Bronchial epithelial cell (primary cell): Measurements from ENCODE around the gene GAB3. TPM values are rescaled to one million over a fixed set of nuclear protein-coding genes. Genes with fewer than 3 reads are reported as not detected.

Experiments
- DNase-seq: peaks from one replicate; pipeline ENCODE4 v3.0.0-alpha.2; 2010; ENCODE audit warnings: low read depth
- FAIRE-seq: peaks from 2 replicates; lab custom pipeline; 2011; peaks lifted over from hg19 to GRCh38; lab: Jason Lieb, UNC
- H3K27me3 ChIP-seq: 2 replicates; pipeline ENCODE4 v1.5.1; 2011; ENCODE audit warnings: low read length; ENCODE audit not compliant: control insufficient read depth, insufficient read depth
- H3K36me3 ChIP-seq: 2 replicates; pipeline ENCODE4 v1.5.1; 2011; ENCODE audit warnings: low read length; ENCODE audit not compliant: control insufficient read depth, insufficient read depth
- H3K4me3 ChIP-seq: 2 replicates; pipeline ENCODE4 v1.5.1; 2011; ENCODE audit warnings: mild to moderate bottlenecking, low read depth, low read length, control low read depth
- CTCF ChIP-seq: IDR thresholded peaks from 2 replicates; pipeline ENCODE4 v1.5.1; 2011; ENCODE audit warnings: mild to moderate bottlenecking, moderate library complexity, low read length, control low read depth, inconsistent platforms; ENCODE audit not compliant: insufficient read depth, severe bottlenecking
- total RNA-seq: library from RNA; depleted of rRNA; stranded (reverse); fragments of >200 nt; gene quantifications from 2 replicates; pipeline ENCODE4 v1.2.1, GENCODE V29; 2014

Gene GAB3
- total RNA-seq, 1 donor from 2014 or later, result under 0.01 TPM

- FAIRE-seq, result no peak
- no peak for TF ChIP-seq CTCF
Measured at GRCh38 chrX:154758696-154759095, 7.8 kb upstream of the GAB3 start.

GRCh38 chrX:154751669-154752271, 893 bp upstream of the GAB3 start:
- DNase-seq (no peak), FAIRE-seq (peak; percentile 18)
- no peak overlapping the region for H3K4me3 ChIP-seq
- no peak for TF ChIP-seq CTCF
- peaks cover 6% of the 10 kb centered on the region for H3K27me3 ChIP-seq
- H3K36me3 ChIP-seq, result no peaks in the 10 kb centered on the region

More at GRCh38 chrX:154758696-154759095, 7.8 kb upstream of the GAB3 start:
- H3K36me3 ChIP-seq, result no peaks in the 10 kb centered on the region
- DNase-seq, result no peak
- H3K4me3 ChIP-seq, result no peak overlapping the region
- H3K27me3 ChIP-seq, result no peaks in the 10 kb centered on the region

- Histone ChIP-seq H3K36me3 (no peaks in the 10 kb centered on the region), H3K27me3 (peaks cover 6% of the 10 kb centered on the region), H3K4me3 (no peak overlapping the region)
- FAIRE-seq (no peak), DNase-seq (no peak)
- no peak for TF ChIP-seq CTCF
Measured at GRCh38 chrX:154751203-154751668, 359 bp upstream of the GAB3 start.

- Histone ChIP-seq H3K27me3 (peaks cover 6% of the 10 kb centered on the region), H3K36me3 (no peaks in the 10 kb centered on the region), H3K4me3 (no peak overlapping the region)
- no peak for DNase-seq
- TF ChIP-seq CTCF, result no peak
- FAIRE-seq, result no peak
Measured at GRCh38 chrX:154749856-154750255, 1.0 kb downstream of the GAB3 start.

- FAIRE-seq (no peak), DNase-seq (no peak)
- Histone ChIP-seq H3K27me3 (peaks cover 6% of the 10 kb centered on the region), H3K36me3 (no peaks in the 10 kb centered on the region), H3K4me3 (no peak overlapping the region)
- peak; percentile 48 for TF ChIP-seq CTCF
Measured at GRCh38 chrX:154748712-154749339, 2.1 kb downstream of the GAB3 start.
